Ishikawa (cell line): Measurements from ENCODE around the gene ACAT1.

ENCODE experiments used
- CEBPB ChIP-seq: IDR thresholded peaks from 2 replicates; pipeline ENCODE4 v1.6.1; 2012
- CREB1 ChIP-seq: IDR thresholded peaks from 2 replicates; pipeline ENCODE4 v1.6.1; 2012; ENCODE audit warnings: low read depth
- EGR1 ChIP-seq: IDR thresholded peaks from 2 replicates; pipeline ENCODE4 v1.6.1; 2012
- EP300 ChIP-seq: IDR thresholded peaks from 2 replicates; pipeline ENCODE4 v1.6.1; 2012; ENCODE audit warnings: borderline replicate concordance
- FOXM1 ChIP-seq: IDR thresholded peaks from 2 replicates; pipeline ENCODE4 v1.6.1; 2012; ENCODE audit warnings: low read depth, borderline replicate concordance
- MAX ChIP-seq: IDR thresholded peaks from 2 replicates; pipeline ENCODE4 v1.6.1; 2012
- NFIC ChIP-seq: IDR thresholded peaks from 2 replicates; pipeline ENCODE4 v1.6.1; 2012
- RAD21 ChIP-seq: IDR thresholded peaks from 2 replicates; pipeline ENCODE4 v1.6.1; 2012; ENCODE audit warnings: low read depth
- TAF1 ChIP-seq: IDR thresholded peaks from 2 replicates; pipeline ENCODE4 v1.6.1; 2012; ENCODE audit warnings: low read depth, mild to moderate bottlenecking
- TCF12 ChIP-seq: IDR thresholded peaks from 2 replicates; pipeline ENCODE4 v1.6.1; 2012; ENCODE audit warnings: low read depth
- TEAD4 ChIP-seq: IDR thresholded peaks from 2 replicates; pipeline ENCODE4 v1.6.1; 2012
- USF1 ChIP-seq: IDR thresholded peaks from 2 replicates; pipeline ENCODE4 v1.6.1; 2012
- YY1 ChIP-seq: IDR thresholded peaks from 2 replicates; pipeline ENCODE4 v1.6.1; 2012; ENCODE audit warnings: low read depth
- ZBTB7A ChIP-seq: IDR thresholded peaks from 2 replicates; pipeline ENCODE4 v1.6.1; 2012; ENCODE audit warnings: low read depth
- TF ChIP-seq, protein P1 (sequence below): IDR thresholded peaks from 2 replicates; pipeline ENCODE4 v1.6.1; 2012; ENCODE audit warnings: low read depth, mild to moderate bottlenecking

ACAT1 gene

DNA sequence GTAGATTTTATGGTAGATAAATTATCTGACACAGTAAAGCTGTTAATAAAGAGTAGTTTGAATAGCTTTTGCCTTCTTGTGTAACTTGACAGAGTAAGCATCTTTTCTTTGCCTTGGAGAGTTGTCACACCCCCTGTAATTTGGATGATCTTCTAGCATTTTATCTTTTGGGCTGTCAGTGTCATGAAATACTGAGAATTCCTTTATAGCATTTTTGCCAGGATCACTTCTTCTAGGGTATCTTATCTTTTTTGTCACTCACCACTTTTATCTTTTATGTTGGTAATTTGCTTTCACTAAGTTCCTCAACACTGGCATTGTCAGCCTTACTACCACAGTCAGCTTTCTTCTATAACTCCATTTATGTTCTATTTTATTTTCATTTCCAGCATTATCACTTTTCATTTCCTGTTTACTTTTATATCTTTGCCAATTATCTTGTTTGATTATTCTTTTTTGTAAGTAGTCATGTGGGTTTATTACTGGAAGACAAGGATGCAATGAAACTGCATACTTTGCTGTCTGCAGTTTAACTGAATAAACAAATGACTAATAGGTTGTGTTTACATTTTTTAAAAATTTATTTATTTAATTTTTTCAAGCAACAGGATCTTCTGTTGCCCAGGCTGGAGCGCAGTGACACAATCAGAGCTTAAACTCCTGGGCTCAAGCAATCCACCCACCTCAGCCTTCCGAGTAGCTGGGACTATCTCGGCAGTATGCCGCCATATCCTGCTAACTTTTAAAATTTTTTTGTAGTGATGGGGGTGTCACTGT is 28.1 kb upstream of the ACAT1 start:
- TF ChIP-seq CEBPB (no peak), EGR1 (no peak), FOXM1 (no peak), YY1 (no peak)

GRCh38 chr11:108097179-108097578 is 24.2 kb upstream of the ACAT1 start:
- TF ChIP-seq USF1 = no peak
- TF ChIP-seq TAF1 = no peak
- TF ChIP-seq MAX = no peak
- TF ChIP-seq NFIC = no peak
- no peak for TF ChIP-seq TCF12
- TF ChIP-seq, protein P1, sequence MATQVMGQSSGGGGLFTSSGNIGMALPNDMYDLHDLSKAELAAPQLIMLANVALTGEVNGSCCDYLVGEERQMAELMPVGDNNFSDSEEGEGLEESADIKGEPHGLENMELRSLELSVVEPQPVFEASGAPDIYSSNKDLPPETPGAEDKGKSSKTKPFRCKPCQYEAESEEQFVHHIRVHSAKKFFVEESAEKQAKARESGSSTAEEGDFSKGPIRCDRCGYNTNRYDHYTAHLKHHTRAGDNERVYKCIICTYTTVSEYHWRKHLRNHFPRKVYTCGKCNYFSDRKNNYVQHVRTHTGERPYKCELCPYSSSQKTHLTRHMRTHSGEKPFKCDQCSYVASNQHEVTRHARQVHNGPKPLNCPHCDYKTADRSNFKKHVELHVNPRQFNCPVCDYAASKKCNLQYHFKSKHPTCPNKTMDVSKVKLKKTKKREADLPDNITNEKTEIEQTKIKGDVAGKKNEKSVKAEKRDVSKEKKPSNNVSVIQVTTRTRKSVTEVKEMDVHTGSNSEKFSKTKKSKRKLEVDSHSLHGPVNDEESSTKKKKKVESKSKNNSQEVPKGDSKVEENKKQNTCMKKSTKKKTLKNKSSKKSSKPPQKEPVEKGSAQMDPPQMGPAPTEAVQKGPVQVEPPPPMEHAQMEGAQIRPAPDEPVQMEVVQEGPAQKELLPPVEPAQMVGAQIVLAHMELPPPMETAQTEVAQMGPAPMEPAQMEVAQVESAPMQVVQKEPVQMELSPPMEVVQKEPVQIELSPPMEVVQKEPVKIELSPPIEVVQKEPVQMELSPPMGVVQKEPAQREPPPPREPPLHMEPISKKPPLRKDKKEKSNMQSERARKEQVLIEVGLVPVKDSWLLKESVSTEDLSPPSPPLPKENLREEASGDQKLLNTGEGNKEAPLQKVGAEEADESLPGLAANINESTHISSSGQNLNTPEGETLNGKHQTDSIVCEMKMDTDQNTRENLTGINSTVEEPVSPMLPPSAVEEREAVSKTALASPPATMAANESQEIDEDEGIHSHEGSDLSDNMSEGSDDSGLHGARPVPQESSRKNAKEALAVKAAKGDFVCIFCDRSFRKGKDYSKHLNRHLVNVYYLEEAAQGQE = no peak
- TF ChIP-seq FOXM1 = no peak
- TF ChIP-seq RAD21 = no peak

- no peak for TF ChIP-seq RAD21
- no peak for TF ChIP-seq TCF12
- TF ChIP-seq CEBPB = no peak
- TF ChIP-seq YY1 = no peak
- TF ChIP-seq CREB1 = no peak
- TF ChIP-seq TEAD4 = no peak
- no peak for TF ChIP-seq EGR1
- no peak for TF ChIP-seq NFIC
- TF ChIP-seq, protein P1 = no peak
- TF ChIP-seq USF1 = no peak
- TF ChIP-seq ZBTB7A = no peak
- TF ChIP-seq EP300 = no peak
Measured at GRCh38 chr11:108101090-108101775, 20.1 kb upstream of the ACAT1 start.

DNA sequence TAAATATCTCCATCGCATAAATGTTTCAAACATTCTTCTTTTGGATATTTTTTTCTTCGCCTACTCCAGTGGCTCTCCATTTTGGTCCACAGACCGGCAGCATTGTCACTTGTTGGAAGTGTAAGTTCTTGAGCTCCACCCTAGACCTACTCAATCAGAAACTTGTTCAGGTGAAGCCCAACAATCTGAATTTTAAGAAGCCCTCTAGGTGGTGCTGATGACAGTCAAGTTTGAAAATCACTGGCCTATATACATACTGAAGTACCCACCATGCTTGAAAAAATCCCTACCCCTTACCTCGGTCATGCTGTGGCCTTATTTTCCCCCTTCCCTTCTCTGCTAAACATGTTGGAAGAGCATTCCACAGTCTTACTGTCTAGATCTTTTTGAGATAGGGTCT is 10.2 kb upstream of the ACAT1 start:
- TF ChIP-seq, protein P1 = no peak
- TF ChIP-seq USF1 (no peak), TEAD4 (no peak), CEBPB (no peak), TCF12 (no peak), CREB1 (no peak), NFIC (no peak), EGR1 (no peak)

DNA sequence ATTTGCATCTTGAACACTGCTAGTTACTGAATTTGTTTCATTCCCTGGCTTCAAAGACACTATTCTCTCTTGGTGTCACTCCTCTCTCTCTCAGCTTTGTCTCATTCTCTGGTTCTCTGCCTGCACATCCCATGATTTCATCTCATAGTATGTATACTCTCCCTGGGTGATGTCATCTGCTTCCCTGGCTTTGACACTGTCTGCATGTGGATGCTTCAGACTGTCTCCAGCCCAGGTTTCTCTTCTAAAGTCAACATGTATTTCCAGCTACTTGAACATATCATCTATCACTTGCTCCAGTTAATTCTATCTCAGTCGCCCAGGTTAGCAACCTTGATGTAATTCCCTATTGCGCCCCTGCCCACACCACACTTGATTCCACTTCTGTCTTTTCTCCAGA is 9.3 kb upstream of the ACAT1 start:
- no peak for TF ChIP-seq TCF12
- TF ChIP-seq USF1 = no peak
- TF ChIP-seq CEBPB = no peak
- no peak for TF ChIP-seq EP300
- no peak for TF ChIP-seq RAD21
- TF ChIP-seq NFIC = no peak
- no peak for TF ChIP-seq TEAD4
- no peak for TF ChIP-seq CREB1
- no peak for TF ChIP-seq EGR1
- TF ChIP-seq YY1 = no peak
- no peak for TF ChIP-seq FOXM1
- no peak for TF ChIP-seq TAF1
- TF ChIP-seq ZBTB7A = no peak
- no peak for TF ChIP-seq MAX
- TF ChIP-seq, protein P1 = no peak
